Activated gamma-delta T cell (primary cell): ENCODE results near the gene COPE.
"Not testable (repeated sequence)": the region's sequence is repeated elsewhere in the genome, so short reads cannot be mapped to it uniquely, and the experiment has no call there.

ENCODE experiments used
- DNase-seq: peaks from one replicate; lab custom pipeline; 2025; lab: John Stamatoyannopoulos, UW

Gene COPE

GRCh38 chr19:18908917-18909619 is 10.1 kb downstream of the COPE start:
- DNase-seq = no peak

- no peak for DNase-seq
Measured at GRCh38 chr19:18906605-18907519, 12.3 kb downstream of the COPE start.

GRCh38 chr19:18905513-18906236 is 13.5 kb downstream of the COPE start:
- DNase-seq = no peak

GRCh38 chr19:18905058-18905456 is 14.1 kb downstream of the COPE start:
- DNase-seq = no peak

- no peak for DNase-seq
Measured at GRCh38 chr19:18904334-18905057, 14.7 kb downstream of the COPE start.

- no peak for DNase-seq
Measured at GRCh38 chr19:18903156-18904037, 15.8 kb downstream of the COPE start.

GRCh38 chr19:18902519-18902918 is 16.7 kb downstream of the COPE start:
- not testable (repeated sequence) for DNase-seq

- DNase-seq = no peak
Measured at GRCh38 chr19:18901491-18901890, 17.7 kb downstream of the COPE start.

- DNase-seq = no peak
Measured at GRCh38 chr19:18900700-18901481, 18.3 kb downstream of the COPE start.

GRCh38 chr19:18899624-18900560 is 19.3 kb downstream of the COPE start:
- DNase-seq = no peak

GRCh38 chr19:18898607-18899408 is 20.4 kb downstream of the COPE start:
- DNase-seq = no peak

GRCh38 chr19:18898081-18898606 is 21.0 kb downstream of the COPE start:
- DNase-seq = no peak

- no peak for DNase-seq
Measured at GRCh38 chr19:18897094-18898029, 21.8 kb downstream of the COPE start.

GRCh38 chr19:18896421-18896841 is 22.8 kb downstream of the COPE start:
- DNase-seq = no peak

- no peak for DNase-seq
Measured at GRCh38 chr19:18895824-18896341, 23.3 kb downstream of the COPE start, which contains the start of gene CERS1. Gene CERS1, minus strand, starts transcription at chr19:18896158. Its CDS starts 86 bp downstream, at chr19:18896072.
